ENCODE results near the gene LBP.
"Not testable (repeated sequence)": the region's sequence is repeated elsewhere in the genome, so short reads cannot be mapped to it uniquely, and the experiment has no call there.

LBP gene

GRCh38 chr20:38346247-38346651, at the start of gene LBP:
Gene LBP, plus strand, starts transcription at chr20:38346482. Its CDS starts 35 bp downstream, at chr20:38346517.
- DNase-seq, result no peak

- no peak for DNase-seq
Observed at GRCh38 chr20:38297916-38298674, 48.2 kb upstream of the LBP start.

GRCh38 chr20:38298768-38299288, 47.5 kb upstream of the LBP start:
- no peak for DNase-seq

GRCh38 chr20:38299963-38300362, 46.3 kb upstream of the LBP start:
- no peak for DNase-seq

GRCh38 chr20:38300438-38300837, 45.8 kb upstream of the LBP start:
- no peak for DNase-seq

GRCh38 chr20:38301309-38301708, 45.0 kb upstream of the LBP start:
- DNase-seq, result no peak

- DNase-seq, result no peak
Observed at GRCh38 chr20:38302786-38303185, 43.5 kb upstream of the LBP start.

- peak; percentile 17 for DNase-seq
Observed at GRCh38 chr20:38303908-38304379, 42.3 kb upstream of the LBP start, which contains the start of gene BPI. Gene BPI, plus strand, starts transcription at chr20:38304156. Its CDS starts 68 bp downstream, at chr20:38304224.

- peak; percentile 51 for DNase-seq
Observed at GRCh38 chr20:38304845-38305447, 41.3 kb upstream of the LBP start.

GRCh38 chr20:38305541-38305940, 40.7 kb upstream of the LBP start:
- no peak for DNase-seq

- no peak for DNase-seq
Observed at GRCh38 chr20:38306379-38306778, 39.9 kb upstream of the LBP start.

GRCh38 chr20:38307371-38308046, 38.8 kb upstream of the LBP start:
- no peak for DNase-seq

- DNase-seq, result no peak
Observed at GRCh38 chr20:38308047-38308438, 38.2 kb upstream of the LBP start.

- DNase-seq, result no peak
Observed at GRCh38 chr20:38308447-38308846, 37.8 kb upstream of the LBP start.

- DNase-seq, result no peak
Observed at GRCh38 chr20:38311091-38311490, 35.2 kb upstream of the LBP start.

GRCh38 chr20:38311491-38311890, 34.8 kb upstream of the LBP start:
- no peak for DNase-seq

- no peak for DNase-seq
Observed at GRCh38 chr20:38313676-38314075, 32.6 kb upstream of the LBP start.

- DNase-seq, result not testable (repeated sequence)
Observed at GRCh38 chr20:38314350-38314749, 31.9 kb upstream of the LBP start.

- DNase-seq, result no peak
Observed at GRCh38 chr20:38315290-38315966, 30.9 kb upstream of the LBP start.

GRCh38 chr20:38316341-38316740, 29.9 kb upstream of the LBP start:
- no peak for DNase-seq

- no peak for DNase-seq
Observed at GRCh38 chr20:38317422-38317821, 28.9 kb upstream of the LBP start.

GRCh38 chr20:38320221-38320620, 26.1 kb upstream of the LBP start:
- no peak for DNase-seq

Measured in RPMI8226 (cell line).